Loucy (cell line): ENCODE data around the gene TYW1B.
"Not testable (repeated sequence)": the region's sequence is repeated elsewhere in the genome, so short reads cannot be mapped to it uniquely, and the experiment has no call there.

Experiments used
- CTCF ChIP-seq: fragments of 200-600 bp; sonication (generic); conservative IDR thresholded peaks from 2 replicates; pipeline ENCODE4 v1.5.1; 2014; ENCODE audit warnings: mild to moderate bottlenecking, antibody characterized with exemption, low read length
- EZH2phosphoT487 ChIP-seq: fragments of 200-600 bp; IDR thresholded peaks from 2 replicates; pipeline ENCODE4 v1.6.1; 2018; ENCODE audit warnings: antibody characterized with exemption, mild to moderate bottlenecking, moderate library complexity, borderline replicate concordance

DNA sequence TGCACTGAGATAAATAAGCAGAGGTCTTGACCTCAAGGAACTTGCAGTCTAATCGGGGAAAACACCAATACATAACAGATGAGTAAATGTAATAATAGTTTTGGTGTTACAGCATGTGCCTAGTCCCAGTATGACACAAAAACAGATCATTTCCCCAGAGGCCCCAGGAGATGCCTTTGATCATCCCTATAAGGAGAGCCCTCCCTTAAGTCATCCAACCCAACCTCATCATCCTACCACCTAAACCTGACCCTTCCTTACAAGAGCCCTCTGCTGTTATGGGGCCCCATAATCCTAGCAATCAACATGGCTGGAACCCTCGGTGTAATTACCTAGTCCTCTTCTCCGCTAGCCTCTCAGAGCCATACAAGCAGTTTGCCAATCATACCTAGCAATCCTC is 116.1 kb downstream of the TYW1B start:
- TF ChIP-seq CTCF, EZH2phosphoT487: not testable (repeated sequence)
